Measurements from ENCODE around the gene DNAJB14. TPM values are rescaled to one million over a fixed set of nuclear protein-coding genes. Genes with fewer than 3 reads are reported as not detected.
A peak's percentile ranks its signal among the peaks of the same experiment; 100 is the strongest.

DNAJB14 gene
- total RNA-seq, 1 donor from 2014 or later, result 32.1 TPM

- no peak for DNase-seq (ENCODE audit: low read depth)
- H3K4me3 ChIP-seq (ENCODE audit: low read depth, low read length), result no peak overlapping the region
- no peak for TF ChIP-seq CTCF (IDR thresholded peaks at IDR 0.05; ENCODE audit: insufficient read depth, low read length, severe bottlenecking)
- FAIRE-seq, result peak; percentile 73
- H3K36me3 ChIP-seq (ENCODE audit: control insufficient read depth, insufficient read depth, low read length), result peaks cover 12% of the 10 kb centered on the region
- no peaks in the 10 kb centered on the region for H3K27me3 ChIP-seq (ENCODE audit: control insufficient read depth, insufficient read depth, low read length)
Measured at GRCh38 chr4:99861120-99861905, 85.1 kb downstream of the DNAJB14 start.

GRCh38 chr4:99860521-99860920 is 85.9 kb downstream of the DNAJB14 start:
- no peak for FAIRE-seq
- no peak for TF ChIP-seq CTCF (IDR thresholded peaks at IDR 0.05; ENCODE audit: insufficient read depth, low read length, severe bottlenecking)
- peaks cover 12% of the 10 kb centered on the region for H3K36me3 ChIP-seq (ENCODE audit: control insufficient read depth, insufficient read depth, low read length)
- no peaks in the 10 kb centered on the region for H3K27me3 ChIP-seq (ENCODE audit: control insufficient read depth, insufficient read depth, low read length)
- DNase-seq (ENCODE audit: low read depth), result no peak
- no peak overlapping the region for H3K4me3 ChIP-seq (ENCODE audit: low read depth, low read length)

- TF ChIP-seq CTCF (IDR thresholded peaks at IDR 0.05; ENCODE audit: insufficient read depth, low read length, severe bottlenecking), result no peak
- Histone ChIP-seq H3K4me3 (ENCODE audit: low read depth, low read length) (no peak overlapping the region), H3K36me3 (ENCODE audit: control insufficient read depth, insufficient read depth, low read length) (peaks cover 6% of the 10 kb centered on the region), H3K27me3 (ENCODE audit: control insufficient read depth, insufficient read depth, low read length) (no peaks in the 10 kb centered on the region)
- DNase-seq (ENCODE audit: low read depth), result no peak
- FAIRE-seq, result no peak
Measured at GRCh38 chr4:99859618-99860017, 86.8 kb downstream of the DNAJB14 start.

- H3K36me3 ChIP-seq (ENCODE audit: control insufficient read depth, insufficient read depth, low read length), result peaks cover 7% of the 10 kb centered on the region
Measured at GRCh38 chr4:99857307-99857706, 89.1 kb downstream of the DNAJB14 start.

GRCh38 chr4:99856166-99856565 is 90.3 kb downstream of the DNAJB14 start:
- H3K4me3 ChIP-seq (ENCODE audit: low read depth, low read length), result no peak overlapping the region
- DNase-seq (ENCODE audit: low read depth) (peak; percentile 81), FAIRE-seq (no peak)
- H3K36me3 ChIP-seq (ENCODE audit: control insufficient read depth, insufficient read depth, low read length), result peaks cover 6% of the 10 kb centered on the region
- TF ChIP-seq CTCF (IDR thresholded peaks at IDR 0.05; ENCODE audit: insufficient read depth, low read length, severe bottlenecking), result no peak
- no peaks in the 10 kb centered on the region for H3K27me3 ChIP-seq (ENCODE audit: control insufficient read depth, insufficient read depth, low read length)

More at GRCh38 chr4:99857307-99857706, 89.1 kb downstream of the DNAJB14 start:
- FAIRE-seq (no peak), DNase-seq (ENCODE audit: low read depth) (no peak)
- no peak for TF ChIP-seq CTCF (IDR thresholded peaks at IDR 0.05; ENCODE audit: insufficient read depth, low read length, severe bottlenecking)
- Histone ChIP-seq H3K27me3 (ENCODE audit: control insufficient read depth, insufficient read depth, low read length) (no peaks in the 10 kb centered on the region), H3K4me3 (ENCODE audit: low read depth, low read length) (no peak overlapping the region)

GRCh38 chr4:99855678-99856077 is 90.7 kb downstream of the DNAJB14 start:
- Histone ChIP-seq H3K4me3 (ENCODE audit: low read depth, low read length) (no peak overlapping the region), H3K27me3 (ENCODE audit: control insufficient read depth, insufficient read depth, low read length) (no peaks in the 10 kb centered on the region), H3K36me3 (ENCODE audit: control insufficient read depth, insufficient read depth, low read length) (peaks cover 6% of the 10 kb centered on the region)
- no peak for TF ChIP-seq CTCF (IDR thresholded peaks at IDR 0.05; ENCODE audit: insufficient read depth, low read length, severe bottlenecking)
- DNase-seq (ENCODE audit: low read depth) (no peak), FAIRE-seq (no peak)

Data from bronchial epithelial cell (primary cell).